T47D (cell line): ENCODE data around the gene SGCE.
A peak's percentile ranks its signal among the peaks of the same experiment; 100 is the strongest.

ENCODE experiments used
- DNase-seq, 2 experiments: peaks; one replicate each; pipeline versions ENCODE4 v3.0.0 to v3.0.0-alpha.2; 2011 to 2012; ENCODE audit warnings: low read depth in 1 of 2, low spot score in 1 of 2
- JUND ChIP-seq: IDR thresholded peaks from 2 replicates; pipeline ENCODE4 v1.6.1; 2012; ENCODE audit warnings: low read depth
- in situ Hi-C: cut with HindIII; loops from 2 replicates; pipeline ENCODE4 v1.10.0; 2016; ENCODE audit warnings: low sequenced_read_pairs, low pct_unique_long_range_greater_than_20kb

Gene SGCE

GRCh38 chr7:94633014-94633341 is 23.0 kb downstream of the SGCE start:
- in situ Hi-C loops: no loop called here
- no peak for TF ChIP-seq JUND
- DNase-seq: no peak

GRCh38 chr7:94632338-94633013 is 23.5 kb downstream of the SGCE start:
- no peak for TF ChIP-seq JUND
- DNase-seq: no peak
- in situ Hi-C loops: no loop called here

GRCh38 chr7:94630855-94631254 is 25.1 kb downstream of the SGCE start:
- no peak for TF ChIP-seq JUND
- in situ Hi-C loops: no loop called here
- no peak for DNase-seq

GRCh38 chr7:94623820-94624219 is 32.1 kb downstream of the SGCE start:
- TF ChIP-seq JUND: no peak
- no peak for DNase-seq
- in situ Hi-C loops: no loop called here

- in situ Hi-C loops: no loop called here
- no peak for DNase-seq
- no peak for TF ChIP-seq JUND
These were observed 34.8 kb downstream of the SGCE start for GRCh38 chr7:94621120-94621519.

- DNase-seq: peak in 1 of 2 experiments; percentile 1
- in situ Hi-C loops: no loop called here
- no peak for TF ChIP-seq JUND
These were observed 35.2 kb downstream of the SGCE start for GRCh38 chr7:94620703-94621118.

- in situ Hi-C loops: no loop called here
- TF ChIP-seq JUND: no peak
- no peak for DNase-seq
These were observed 37.8 kb downstream of the SGCE start for GRCh38 chr7:94618126-94618525.

- in situ Hi-C loops: no loop called here
- no peak for DNase-seq
- no peak for TF ChIP-seq JUND
These were observed 39.1 kb downstream of the SGCE start for GRCh38 chr7:94616855-94617254.

- DNase-seq: no peak
- no peak for TF ChIP-seq JUND
- in situ Hi-C loops: no loop called here
These were observed 40.3 kb downstream of the SGCE start for GRCh38 chr7:94615666-94616065.

GRCh38 chr7:94612661-94613060 is 43.3 kb downstream of the SGCE start:
- DNase-seq: no peak
- in situ Hi-C loops: no loop called here
- TF ChIP-seq JUND: no peak

GRCh38 chr7:94612253-94612652 is 43.7 kb downstream of the SGCE start:
- DNase-seq: no peak
- no peak for TF ChIP-seq JUND
- in situ Hi-C loops: no loop called here

- in situ Hi-C loops: no loop called here
- no peak for TF ChIP-seq JUND
These were observed 46.4 kb downstream of the SGCE start for GRCh38 chr7:94609561-94609960.

GRCh38 chr7:94605031-94605430 is 50.9 kb downstream of the SGCE start:
- no peak for DNase-seq
- in situ Hi-C loops: no loop called here
- no peak for TF ChIP-seq JUND

More at GRCh38 chr7:94609561-94609960, 46.4 kb downstream of the SGCE start:
- DNase-seq: no peak

GRCh38 chr7:94602181-94602580 is 53.8 kb downstream of the SGCE start:
- in situ Hi-C loops: no loop called here
- TF ChIP-seq JUND: no peak
- no peak for DNase-seq

- no peak for TF ChIP-seq JUND
- DNase-seq: no peak
- in situ Hi-C loops: no loop called here
These were observed 55.7 kb downstream of the SGCE start for GRCh38 chr7:94600267-94600666.
